HG03565 (cell line): ENCODE results near the gene SLC35F5.
"Not testable (repeated sequence)": the region's sequence is repeated elsewhere in the genome, so short reads cannot be mapped to it uniquely, and the experiment has no call there.

Experiments used
- ATAC-seq: cut with Tn5 transposase; IDR thresholded peaks from one replicate; pipeline ENCODE4 v1.9.1; 2021; ENCODE audit warnings: mild to moderate bottlenecking, moderate library complexity; ENCODE audit not compliant: unreplicated experiment

SLC35F5 gene

DNA sequence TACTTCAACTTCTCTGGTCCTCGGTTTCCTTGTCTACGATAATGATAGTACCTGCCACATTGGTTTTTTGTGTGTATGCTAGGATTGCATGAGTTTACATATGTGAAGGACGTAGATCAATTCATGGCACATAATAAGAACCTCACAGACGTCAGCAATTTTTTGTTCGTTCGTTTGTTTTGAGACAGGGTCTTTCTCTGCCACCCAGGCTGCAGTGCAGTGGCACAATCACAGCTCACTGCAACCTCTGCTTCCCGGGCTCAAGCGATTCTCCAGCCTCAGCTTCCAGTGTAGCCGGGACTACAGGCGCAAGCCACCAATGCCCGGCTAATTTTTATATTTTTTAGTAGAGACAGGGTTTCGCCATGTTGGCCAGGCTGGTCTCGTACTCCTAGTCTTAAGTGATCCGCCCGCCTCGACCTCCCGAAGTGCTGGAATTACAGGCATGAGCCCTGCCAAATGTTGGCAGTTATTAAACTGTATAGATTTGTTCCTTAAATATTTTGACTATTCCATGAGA lies 756 bp upstream of the SLC35F5 start:
- ATAC-seq, result no peak

- peak; percentile 22 for ATAC-seq
Measured at GRCh38 chr2:113755835-113756354, 547 bp downstream of the SLC35F5 start.

DNA sequence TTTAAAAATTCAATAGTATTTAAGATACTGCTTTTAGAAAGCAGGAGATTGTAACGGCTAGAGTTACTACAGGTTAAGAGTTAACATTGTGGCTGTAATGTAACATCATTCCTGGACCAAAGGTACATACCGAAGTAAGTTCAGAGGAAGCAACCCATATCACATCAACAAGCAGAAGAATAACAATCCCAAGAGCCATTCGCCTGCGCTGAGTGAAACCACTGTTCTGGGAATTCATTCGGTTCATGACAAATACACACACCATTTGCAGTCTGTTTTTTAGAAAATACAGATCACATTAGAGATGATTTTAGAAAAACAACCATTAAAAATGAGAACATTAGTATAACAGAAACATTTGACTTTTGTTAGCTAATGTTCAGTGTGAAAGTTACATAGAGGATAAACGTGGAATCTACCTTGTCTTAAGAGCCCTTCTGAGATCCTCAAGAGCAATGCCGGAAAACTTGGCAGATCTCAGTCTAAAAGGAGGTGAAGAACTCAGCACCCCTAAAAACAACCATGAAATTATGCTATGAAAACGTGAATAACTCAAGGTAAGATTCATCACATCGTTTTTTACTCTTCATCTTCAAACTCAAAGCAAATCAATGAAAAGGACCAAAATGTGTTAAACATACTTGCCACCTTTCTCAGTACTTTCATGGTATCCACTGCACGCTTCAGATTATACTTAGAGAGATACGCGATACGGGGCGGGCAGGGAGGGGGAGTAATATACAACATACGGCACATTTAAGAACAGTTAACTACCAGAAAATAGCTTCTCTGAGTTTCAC lies 1.2 kb downstream of the SLC35F5 start:
- ATAC-seq, result no peak

GRCh38 chr2:113754160-113754559 lies 2.3 kb downstream of the SLC35F5 start:
- no peak for ATAC-seq

DNA sequence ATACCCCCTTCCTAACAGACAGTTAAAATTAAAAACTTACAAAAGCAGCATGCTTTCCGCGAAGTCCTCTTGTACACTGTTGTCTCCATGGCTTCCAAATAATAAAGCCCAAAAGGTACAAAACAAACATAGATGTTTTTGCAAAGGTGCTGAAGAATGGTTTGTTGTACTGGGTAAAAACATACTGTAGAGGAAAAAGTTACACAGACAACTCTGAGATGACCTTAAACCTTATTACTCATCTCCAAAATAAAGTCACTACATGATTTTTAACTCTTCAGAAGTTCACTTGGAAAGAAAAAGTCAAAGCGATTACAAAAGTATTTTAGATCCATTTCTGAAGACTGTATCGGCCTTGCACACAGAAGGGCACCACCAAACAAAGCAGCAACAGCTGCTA lies 6.1 kb downstream of the SLC35F5 start:
- no peak for ATAC-seq

GRCh38 chr2:113741091-113741490 lies 15.4 kb downstream of the SLC35F5 start:
- no peak for ATAC-seq

DNA sequence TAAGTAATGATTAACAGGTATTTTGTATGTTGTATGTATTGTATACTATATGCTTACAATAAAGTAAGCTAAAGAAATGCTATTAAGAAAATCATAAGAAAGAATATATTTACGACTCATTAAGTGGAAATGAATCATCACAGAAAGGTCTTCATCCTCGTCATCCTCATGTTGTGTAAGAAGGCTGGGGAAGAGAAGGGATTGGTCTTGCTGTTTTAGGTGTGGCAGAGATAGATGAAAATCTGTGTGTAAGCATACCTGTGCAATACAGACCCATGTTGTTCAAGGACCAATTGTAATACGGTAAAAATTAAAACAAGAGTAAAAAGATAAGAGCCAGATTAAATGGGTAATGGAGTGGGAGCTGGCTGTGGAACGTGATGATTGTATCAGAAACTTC lies 16.6 kb downstream of the SLC35F5 start:
- ATAC-seq, result no peak

GRCh38 chr2:113734185-113734584 lies 22.3 kb downstream of the SLC35F5 start:
- peak; percentile 79 for ATAC-seq

DNA sequence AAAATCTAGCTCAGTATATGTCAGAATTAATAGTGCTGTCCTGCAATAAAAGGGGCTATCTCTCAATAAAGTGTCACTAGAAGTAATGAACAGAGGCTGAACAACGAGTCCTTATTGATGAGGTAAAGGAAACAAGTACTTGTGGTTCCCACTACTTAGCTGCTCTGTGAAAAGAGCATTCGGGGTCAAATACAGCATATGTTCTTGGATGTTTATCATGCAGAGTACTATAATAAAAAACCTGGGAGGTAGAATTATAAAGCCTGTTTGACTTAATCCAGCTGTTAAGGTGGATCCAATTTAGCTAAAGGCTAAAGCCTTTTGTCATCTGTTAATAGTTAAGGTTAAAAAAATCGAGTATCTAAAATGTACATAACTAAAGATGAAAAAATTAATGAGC lies 32.4 kb downstream of the SLC35F5 start:
- ATAC-seq, result no peak

- no peak for ATAC-seq
Measured at GRCh38 chr2:113723411-113723810, 33.0 kb downstream of the SLC35F5 start.

GRCh38 chr2:113720167-113720566 lies 36.3 kb downstream of the SLC35F5 start:
- no peak for ATAC-seq

- ATAC-seq, result no peak
Measured at GRCh38 chr2:113716291-113716690, 40.2 kb downstream of the SLC35F5 start.

- ATAC-seq, result no peak
Measured at GRCh38 chr2:113712941-113713340, 43.5 kb downstream of the SLC35F5 start.

DNA sequence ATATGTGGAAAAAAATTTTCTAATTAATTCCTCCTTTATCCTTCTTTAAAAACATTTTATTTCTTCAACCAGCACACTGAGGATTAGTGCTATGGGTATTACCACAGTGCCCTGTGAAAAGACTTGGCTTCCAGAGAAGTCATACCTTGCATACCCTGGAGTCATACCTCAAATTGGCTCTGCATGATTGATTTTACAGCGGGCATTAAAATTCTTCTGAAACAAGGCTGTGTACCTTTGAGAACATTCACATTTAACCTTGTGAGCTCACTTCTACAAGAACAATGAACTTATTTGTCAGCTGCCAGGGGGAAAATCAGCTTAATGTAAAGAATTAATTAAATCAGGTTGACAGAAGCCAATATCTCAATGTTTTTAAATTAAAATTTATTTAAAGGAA lies 44.6 kb downstream of the SLC35F5 start:
- ATAC-seq, result no peak

DNA sequence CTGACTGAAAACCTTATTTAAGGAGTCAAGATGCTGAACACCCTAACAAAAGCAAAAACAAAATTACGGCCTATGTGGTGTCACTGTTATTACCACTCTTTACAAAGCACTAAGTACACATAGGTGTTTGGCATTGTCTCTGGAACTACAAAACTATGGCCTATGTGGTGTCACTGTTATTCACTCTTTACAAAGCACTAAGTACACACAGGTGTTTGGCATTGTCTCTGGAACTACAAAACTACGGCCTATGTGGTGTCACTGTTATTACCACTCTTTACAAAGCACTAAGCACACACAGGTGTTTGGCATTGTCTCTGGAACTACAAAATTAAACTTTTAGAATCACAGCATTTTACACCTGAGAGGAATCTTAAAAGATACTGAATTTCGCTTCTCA lies 47.4 kb downstream of the SLC35F5 start:
- ATAC-seq, result no peak

DNA sequence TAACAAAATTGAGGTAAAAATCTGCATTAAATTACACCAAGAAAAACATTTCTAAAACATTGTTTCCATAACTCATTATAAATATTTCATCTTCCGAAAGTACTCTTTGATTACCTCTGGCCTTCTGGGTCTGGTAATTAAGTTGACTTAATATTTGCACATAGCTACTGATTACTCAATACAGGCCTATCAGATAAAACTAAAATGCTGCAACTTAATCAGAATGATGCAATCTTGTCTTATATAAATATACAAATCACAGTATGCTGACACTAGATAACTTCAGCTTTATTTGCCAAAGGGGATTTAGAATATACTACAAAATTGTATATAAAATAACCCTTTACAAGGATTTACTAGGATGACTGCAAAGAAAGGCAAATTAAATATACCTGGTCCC lies 49.3 kb downstream of the SLC35F5 start:
- no peak for ATAC-seq

DNA sequence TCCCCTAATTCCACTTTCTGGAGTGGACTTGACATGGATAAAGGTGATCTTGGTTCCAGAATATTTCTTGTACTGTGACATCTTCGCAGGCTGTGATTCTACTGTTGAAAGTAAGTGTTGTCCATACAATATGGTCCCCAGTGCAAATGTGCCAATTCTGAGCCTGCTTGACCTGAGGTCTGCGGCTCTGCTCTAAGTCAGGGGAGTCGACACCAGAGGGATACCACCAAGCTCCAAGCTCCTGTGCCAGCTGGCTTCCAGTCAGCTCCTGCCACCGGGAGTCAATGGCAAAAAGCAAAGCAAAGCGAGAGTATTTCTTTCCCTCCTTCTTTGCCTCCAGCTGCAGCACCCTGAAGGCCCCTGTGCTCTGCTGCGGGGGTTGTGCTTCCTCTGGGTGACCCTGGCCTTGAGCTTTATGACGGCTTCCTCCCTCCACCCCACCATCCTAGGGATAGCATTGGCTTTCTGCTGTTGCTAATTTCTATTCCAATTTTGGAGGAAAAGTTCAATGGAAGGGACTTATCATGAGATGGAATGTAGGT lies 50.4 kb downstream of the SLC35F5 start:
- ATAC-seq, result no peak

GRCh38 chr2:113704300-113704993 lies 52.0 kb downstream of the SLC35F5 start:
- not testable (repeated sequence) for ATAC-seq

GRCh38 chr2:113703386-113704299 lies 52.8 kb downstream of the SLC35F5 start:
- ATAC-seq, result no peak

DNA sequence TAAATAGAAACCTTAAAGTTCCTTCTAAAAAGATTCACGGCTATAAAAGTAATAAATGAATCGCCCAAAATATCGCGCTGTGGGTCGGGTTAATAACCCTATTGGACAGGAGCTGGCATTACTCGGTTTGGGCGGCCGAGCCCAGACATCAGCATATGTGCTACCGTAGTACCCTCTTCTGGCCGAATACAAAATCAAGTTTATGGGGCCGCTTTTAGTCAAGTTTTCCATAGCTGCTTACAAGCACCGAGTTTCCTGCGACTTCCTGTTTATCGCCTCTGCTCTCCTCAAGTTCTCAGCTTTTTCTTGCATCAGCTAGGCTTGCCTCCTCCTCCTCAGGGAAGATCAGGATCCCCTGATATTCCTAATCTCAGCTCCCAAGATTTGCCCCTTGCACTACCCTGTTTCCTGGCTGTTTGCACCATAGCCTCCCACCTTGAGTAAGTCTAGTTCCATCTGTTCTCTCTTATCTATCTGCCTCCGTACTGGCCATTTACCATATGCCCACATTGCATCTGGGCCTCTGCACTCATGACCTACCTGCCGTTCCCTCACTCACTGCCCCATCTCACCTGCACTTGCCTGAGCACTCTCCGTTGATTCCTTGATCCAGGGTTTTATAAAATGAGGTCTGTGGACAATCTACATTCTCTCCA lies 56.1 kb downstream of the SLC35F5 start:
- ATAC-seq, result peak; percentile 74
